Measurements from ENCODE around the gene NLGN4X. TPM values are rescaled to one million over a fixed set of nuclear protein-coding genes. Genes with fewer than 3 reads are reported as not detected.
A peak's percentile ranks its signal among the peaks of the same experiment; 100 is the strongest.

Gene NLGN4X
- polyA plus RNA-seq, 2 of the 4 experiments (the other 2 are of a cell fraction) = 0.06 to 0.17 TPM

GRCh38 chrX:6203462-6204215, 25.0 kb downstream of the NLGN4X start:
- peak; percentile 76 for FAIRE-seq
- TF ChIP-seq ZNF302 (CRISPR knock-in tag; IDR thresholded peaks at IDR 0.05) (no peak), HOXA7 (CRISPR knock-in tag; IDR thresholded peaks at IDR 0.05) (no peak), MAFK (IDR thresholded peaks at IDR 0.05; ENCODE audit: partially characterized antibody) (no peak), RARB (CRISPR knock-in tag; IDR thresholded peaks at IDR 0.05) (no peak), GATA3 (IDR thresholded peaks at IDR 0.05; ENCODE audit: borderline replicate concordance) (no peak), BCL3 (IDR thresholded peaks at IDR 0.05) (no peak), KDM5A (IDR thresholded peaks at IDR 0.05) (no peak), EHF (CRISPR knock-in tag; IDR thresholded peaks at IDR 0.05) (no peak), CHD4 (IDR thresholded peaks at IDR 0.05; ENCODE audit: borderline replicate concordance) (no peak), NR3C1 (IDR thresholded peaks at IDR 0.05) (no peak), RFX5 (IDR thresholded peaks at IDR 0.05) (no peak), RAD21 (conservative IDR thresholded peaks at IDR 0.05 in 1 of 2, IDR thresholded peaks at IDR 0.05 in 1 of 2) (no peak), CEBPB (IDR thresholded peaks at IDR 0.05) (no peak), ZFP36 (IDR thresholded peaks at IDR 0.05; ENCODE audit: borderline replicate concordance, partially characterized antibody) (no peak), FOSB (CRISPR knock-in tag; IDR thresholded peaks at IDR 0.05) (no peak)
- TF ChIP-seq, protein P1, sequence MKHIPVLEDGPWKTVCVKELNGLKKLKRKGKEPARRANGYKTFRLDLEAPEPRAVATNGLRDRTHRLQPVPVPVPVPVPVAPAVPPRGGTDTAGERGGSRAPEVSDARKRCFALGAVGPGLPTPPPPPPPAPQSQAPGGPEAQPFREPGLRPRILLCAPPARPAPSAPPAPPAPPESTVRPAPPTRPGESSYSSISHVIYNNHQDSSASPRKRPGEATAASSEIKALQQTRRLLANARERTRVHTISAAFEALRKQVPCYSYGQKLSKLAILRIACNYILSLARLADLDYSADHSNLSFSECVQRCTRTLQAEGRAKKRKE (CRISPR knock-in tag; IDR thresholded peaks at IDR 0.05; ENCODE audit: low read depth) = no peak
- TF ChIP-seq, protein P2, sequence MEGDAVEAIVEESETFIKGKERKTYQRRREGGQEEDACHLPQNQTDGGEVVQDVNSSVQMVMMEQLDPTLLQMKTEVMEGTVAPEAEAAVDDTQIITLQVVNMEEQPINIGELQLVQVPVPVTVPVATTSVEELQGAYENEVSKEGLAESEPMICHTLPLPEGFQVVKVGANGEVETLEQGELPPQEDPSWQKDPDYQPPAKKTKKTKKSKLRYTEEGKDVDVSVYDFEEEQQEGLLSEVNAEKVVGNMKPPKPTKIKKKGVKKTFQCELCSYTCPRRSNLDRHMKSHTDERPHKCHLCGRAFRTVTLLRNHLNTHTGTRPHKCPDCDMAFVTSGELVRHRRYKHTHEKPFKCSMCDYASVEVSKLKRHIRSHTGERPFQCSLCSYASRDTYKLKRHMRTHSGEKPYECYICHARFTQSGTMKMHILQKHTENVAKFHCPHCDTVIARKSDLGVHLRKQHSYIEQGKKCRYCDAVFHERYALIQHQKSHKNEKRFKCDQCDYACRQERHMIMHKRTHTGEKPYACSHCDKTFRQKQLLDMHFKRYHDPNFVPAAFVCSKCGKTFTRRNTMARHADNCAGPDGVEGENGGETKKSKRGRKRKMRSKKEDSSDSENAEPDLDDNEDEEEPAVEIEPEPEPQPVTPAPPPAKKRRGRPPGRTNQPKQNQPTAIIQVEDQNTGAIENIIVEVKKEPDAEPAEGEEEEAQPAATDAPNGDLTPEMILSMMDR (IDR thresholded peaks at IDR 0.05) = no peak
- TF ChIP-seq, protein P3, sequence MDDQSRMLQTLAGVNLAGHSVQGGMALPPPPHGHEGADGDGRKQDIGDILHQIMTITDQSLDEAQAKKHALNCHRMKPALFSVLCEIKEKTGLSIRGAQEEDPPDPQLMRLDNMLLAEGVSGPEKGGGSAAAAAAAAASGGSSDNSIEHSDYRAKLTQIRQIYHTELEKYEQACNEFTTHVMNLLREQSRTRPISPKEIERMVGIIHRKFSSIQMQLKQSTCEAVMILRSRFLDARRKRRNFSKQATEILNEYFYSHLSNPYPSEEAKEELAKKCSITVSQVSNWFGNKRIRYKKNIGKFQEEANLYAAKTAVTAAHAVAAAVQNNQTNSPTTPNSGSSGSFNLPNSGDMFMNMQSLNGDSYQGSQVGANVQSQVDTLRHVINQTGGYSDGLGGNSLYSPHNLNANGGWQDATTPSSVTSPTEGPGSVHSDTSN (IDR thresholded peaks at IDR 0.05) = no peak
- TF ChIP-seq, protein P4, sequence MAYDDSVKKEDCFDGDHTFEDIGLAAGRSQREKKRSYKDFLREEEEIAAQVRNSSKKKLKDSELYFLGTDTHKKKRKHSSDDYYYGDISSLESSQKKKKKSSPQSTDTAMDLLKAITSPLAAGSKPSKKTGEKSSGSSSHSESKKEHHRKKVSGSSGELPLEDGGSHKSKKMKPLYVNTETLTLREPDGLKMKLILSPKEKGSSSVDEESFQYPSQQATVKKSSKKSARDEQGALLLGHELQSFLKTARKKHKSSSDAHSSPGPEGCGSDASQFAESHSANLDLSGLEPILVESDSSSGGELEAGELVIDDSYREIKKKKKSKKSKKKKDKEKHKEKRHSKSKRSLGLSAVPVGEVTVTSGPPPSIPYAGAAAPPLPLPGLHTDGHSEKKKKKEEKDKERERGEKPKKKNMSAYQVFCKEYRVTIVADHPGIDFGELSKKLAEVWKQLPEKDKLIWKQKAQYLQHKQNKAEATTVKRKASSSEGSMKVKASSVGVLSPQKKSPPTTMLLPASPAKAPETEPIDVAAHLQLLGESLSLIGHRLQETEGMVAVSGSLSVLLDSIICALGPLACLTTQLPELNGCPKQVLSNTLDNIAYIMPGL (CRISPR knock-in tag; IDR thresholded peaks at IDR 0.05; ENCODE audit: borderline replicate concordance) = no peak
- POLR2A ChIA-PET = no interaction called here
- CTCF ChIA-PET = no interaction called here
- no peak for ATAC-seq
- no peak overlapping the region for H3K4me3 ChIP-seq
- no peak overlapping the region for H3K4me2 ChIP-seq
- no peaks in the 10 kb centered on the region for H3K9me3 ChIP-seq
- under 1% methylated on average over 6 of the region's 6 CpGs for WGBS (ENCODE audit: missing lambda C conversion rate)
- H3K4me1 ChIP-seq = no peaks in the 10 kb centered on the region
- no peak for DNase-seq (ENCODE audit: low read depth in 1 of 2, low spot score in 1 of 2)
- H3K27ac ChIP-seq = no peak overlapping the region

DNA sequence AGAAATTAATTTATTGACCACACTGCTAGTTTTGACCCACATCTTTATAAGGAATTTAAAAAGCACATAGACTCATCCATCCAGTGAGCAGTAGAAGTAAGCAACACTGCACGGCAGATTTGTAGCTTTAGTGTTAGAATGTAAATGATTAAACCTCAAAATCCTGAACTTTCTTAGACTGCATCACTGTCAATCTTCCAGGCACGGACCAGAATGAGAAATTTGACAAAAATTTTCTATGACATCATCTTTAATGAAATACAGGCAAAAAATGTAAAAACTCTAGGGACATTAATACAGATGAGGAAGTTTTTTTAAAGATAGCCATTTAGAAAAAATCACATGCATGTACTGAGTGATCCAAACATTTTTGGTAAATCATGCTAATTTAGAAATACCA, 29.2 kb downstream of the NLGN4X start:
- TF ChIP-seq EHF (CRISPR knock-in tag; IDR thresholded peaks at IDR 0.05) (no peak), ZNF302 (CRISPR knock-in tag; IDR thresholded peaks at IDR 0.05) (no peak), BHLHE40 (IDR thresholded peaks at IDR 0.05; ENCODE audit: low read depth, low read length) (no peak), HDAC2 (IDR thresholded peaks at IDR 0.05) (no peak), RARB (CRISPR knock-in tag; IDR thresholded peaks at IDR 0.05) (no peak), TFCP2L1 (CRISPR knock-in tag; IDR thresholded peaks at IDR 0.05) (no peak), RCOR1 (IDR thresholded peaks at IDR 0.05; ENCODE audit: low read depth, low read length) (no peak)
- TF ChIP-seq, protein P3 (IDR thresholded peaks at IDR 0.05) = no peak
- Histone ChIP-seq H3K4me3 (no peak overlapping the region), H3K27ac (no peak overlapping the region), H3K9me3 (no peaks in the 10 kb centered on the region), H3K4me1 (no peaks in the 10 kb centered on the region), H3K4me2 (no peak overlapping the region)
- 0% methylated on average over 2 of the region's 2 CpGs for WGBS (ENCODE audit: missing lambda C conversion rate)
- ATAC-seq (no peak), DNase-seq (ENCODE audit: low read depth in 1 of 2, low spot score in 1 of 2) (no peak), FAIRE-seq (no peak)
- CTCF ChIA-PET = no interaction called here
- POLR2A ChIA-PET = no interaction called here
